Measurements from ENCODE around the gene ADM2.
"Not testable (repeated sequence)": the region's sequence is repeated elsewhere in the genome, so short reads cannot be mapped to it uniquely, and the experiment has no call there.

Gene ADM2

GRCh38 chr22:50506611-50507420, 25.5 kb downstream of the ADM2 start:
- no peak for DNase-seq (ENCODE audit: low spot score)

DNA sequence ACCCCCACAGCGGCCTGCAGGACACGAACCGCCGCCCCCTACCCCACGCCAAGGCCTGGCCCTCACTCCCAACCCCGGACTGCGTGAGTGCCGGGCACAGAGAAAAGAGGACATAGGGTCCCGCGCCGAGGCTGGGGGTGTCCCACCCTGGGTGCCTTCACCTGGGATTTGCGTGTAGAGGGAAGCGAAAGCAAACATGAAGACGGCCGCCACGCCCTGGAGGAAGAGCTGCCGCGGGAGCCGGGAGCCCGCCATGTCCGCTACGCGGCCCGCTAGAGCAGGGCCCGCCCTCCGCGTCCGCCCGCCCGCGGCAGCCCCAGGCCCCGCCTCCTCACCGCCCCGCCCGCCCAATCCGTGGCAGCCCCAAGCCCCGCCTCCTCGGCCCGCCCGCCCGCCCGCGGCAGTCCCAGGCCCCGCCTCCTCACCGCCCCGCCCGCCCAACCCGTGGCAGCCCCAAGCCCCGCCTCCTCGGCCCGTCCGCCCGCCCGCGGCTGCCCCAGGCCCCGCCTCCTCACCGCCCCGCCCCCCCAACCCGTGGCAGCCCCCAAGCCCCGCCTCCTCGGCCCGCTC, 26.2 kb downstream of the ADM2 start, which contains the start of gene LMF2:
Gene LMF2 (minus strand): TSS at position 282 of the 570 bp plus-strand sequence. CDS start 27 bp downstream, at position 255.
- peak; percentile 65 for DNase-seq (ENCODE audit: low spot score)

DNA sequence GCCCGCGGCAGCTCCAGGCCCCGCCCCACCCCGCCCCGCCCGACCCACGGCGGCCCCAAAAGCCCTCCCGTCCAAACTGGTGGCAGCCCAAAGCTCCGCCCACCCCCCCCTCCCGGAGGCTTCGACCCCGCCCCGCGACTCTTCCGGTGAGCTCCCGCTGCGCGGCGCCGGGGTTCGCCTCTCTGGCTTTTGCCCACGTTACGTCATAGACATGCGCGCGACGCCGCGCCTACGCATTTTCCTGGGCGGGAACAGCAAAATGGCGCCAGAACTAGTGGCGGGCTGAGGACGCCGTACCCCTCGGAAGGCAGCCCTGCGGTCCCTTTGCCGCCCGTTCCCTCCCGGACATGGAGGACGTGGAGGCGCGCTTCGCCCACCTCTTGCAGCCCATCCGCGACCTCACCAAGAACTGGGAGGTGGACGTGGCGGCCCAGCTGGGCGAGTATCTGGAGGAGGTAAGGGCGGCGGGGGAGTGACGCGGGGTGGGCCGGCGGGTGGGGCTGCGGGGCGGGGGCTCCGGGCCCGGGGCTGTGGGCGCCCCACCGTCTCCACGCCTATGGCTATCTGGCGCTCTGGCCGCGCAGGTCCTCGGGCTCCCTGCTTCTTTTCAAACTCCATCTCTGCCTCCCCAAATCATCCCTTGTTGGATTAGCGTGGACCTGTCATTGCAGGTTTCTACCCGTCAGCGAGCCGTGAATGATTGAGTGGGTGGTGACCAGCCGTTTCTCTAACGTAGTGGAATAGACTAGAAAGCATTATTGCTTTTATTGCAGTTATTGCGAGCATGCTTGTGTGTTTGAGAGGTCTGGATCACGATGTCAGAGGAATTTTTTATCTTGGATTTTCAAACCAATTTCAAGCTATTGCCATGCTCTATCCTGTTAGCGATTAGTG, 26.9 kb downstream of the ADM2 start, which contains the start of gene NCAPH2:
Gene NCAPH2 (plus strand): TSS at position 234 of the 894 bp plus-strand sequence. CDS start 114 bp downstream, at position 348.
- DNase-seq (ENCODE audit: low spot score) = peak; percentile 94

- DNase-seq (ENCODE audit: low spot score) = no peak
Measured at GRCh38 chr22:50508897-50509296, 27.6 kb downstream of the ADM2 start.

GRCh38 chr22:50513175-50513574, 31.8 kb downstream of the ADM2 start:
- DNase-seq (ENCODE audit: low spot score) = no peak

- DNase-seq (ENCODE audit: low spot score) = no peak
Measured at GRCh38 chr22:50516068-50516467, 34.7 kb downstream of the ADM2 start.

GRCh38 chr22:50516891-50517290, 35.5 kb downstream of the ADM2 start:
- DNase-seq (ENCODE audit: low spot score) = no peak

DNA sequence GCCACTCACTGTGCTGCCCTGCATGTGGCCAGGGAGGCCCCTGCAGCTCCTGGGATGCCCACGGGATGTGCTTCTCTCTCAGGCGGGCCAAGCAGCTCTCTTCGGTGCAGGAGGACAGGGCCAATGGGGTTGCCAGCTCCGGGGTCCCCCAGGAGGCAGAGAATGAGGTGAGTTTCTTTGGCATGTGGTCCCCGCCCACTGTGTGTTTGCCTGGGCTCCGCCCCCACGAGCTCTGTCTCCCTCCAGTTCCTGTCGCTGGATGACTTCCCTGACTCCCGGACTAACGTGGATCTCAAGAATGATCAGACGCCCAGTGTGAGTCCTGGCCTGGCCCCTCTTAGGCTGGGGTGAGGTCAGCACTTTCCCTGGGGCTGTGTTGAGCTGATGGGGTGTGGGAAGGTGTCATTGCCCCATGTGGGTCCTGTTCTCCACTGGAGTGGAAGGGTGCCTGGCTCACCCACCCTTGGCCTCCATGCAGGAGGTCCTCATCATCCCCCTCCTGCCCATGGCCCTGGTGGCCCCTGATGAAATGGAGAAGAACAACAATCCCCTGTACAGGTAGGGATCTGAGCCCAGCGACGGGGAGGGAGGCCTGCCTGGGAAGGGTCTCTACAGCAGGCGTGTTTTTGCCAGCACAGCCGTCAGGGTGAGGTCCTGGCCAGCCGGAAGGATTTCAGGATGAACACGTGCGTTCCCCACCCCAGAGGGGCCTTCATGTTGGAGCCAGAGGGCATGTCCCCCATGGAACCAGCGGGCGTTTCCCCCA, 36.3 kb downstream of the ADM2 start:
- DNase-seq (ENCODE audit: low spot score) = no peak

GRCh38 chr22:50518606-50519005, 37.3 kb downstream of the ADM2 start:
- DNase-seq (ENCODE audit: low spot score) = no peak

DNA sequence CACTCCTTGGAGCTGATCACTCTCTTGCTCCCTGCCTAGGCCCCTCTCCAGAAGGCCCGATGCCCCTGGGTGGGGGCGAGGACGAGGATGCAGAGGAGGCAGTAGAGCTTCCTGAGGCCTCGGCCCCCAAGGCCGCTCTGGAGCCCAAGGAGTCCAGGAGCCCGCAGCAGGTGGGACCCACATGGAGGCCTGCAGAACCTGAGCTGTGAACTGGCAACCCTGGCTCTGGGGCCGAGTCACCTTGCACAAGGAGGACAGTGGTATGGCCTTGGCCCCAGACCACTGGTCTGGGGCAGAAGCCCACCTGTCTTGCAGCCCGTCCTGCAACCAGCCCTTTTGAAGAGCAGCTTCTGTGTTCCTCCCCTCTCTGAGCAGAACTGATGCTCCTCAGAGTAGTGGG, 37.8 kb downstream of the ADM2 start:
- no peak for DNase-seq (ENCODE audit: low spot score)

GRCh38 chr22:50520184-50520583, 38.8 kb downstream of the ADM2 start:
- DNase-seq (ENCODE audit: low spot score) = not testable (repeated sequence)

DNA sequence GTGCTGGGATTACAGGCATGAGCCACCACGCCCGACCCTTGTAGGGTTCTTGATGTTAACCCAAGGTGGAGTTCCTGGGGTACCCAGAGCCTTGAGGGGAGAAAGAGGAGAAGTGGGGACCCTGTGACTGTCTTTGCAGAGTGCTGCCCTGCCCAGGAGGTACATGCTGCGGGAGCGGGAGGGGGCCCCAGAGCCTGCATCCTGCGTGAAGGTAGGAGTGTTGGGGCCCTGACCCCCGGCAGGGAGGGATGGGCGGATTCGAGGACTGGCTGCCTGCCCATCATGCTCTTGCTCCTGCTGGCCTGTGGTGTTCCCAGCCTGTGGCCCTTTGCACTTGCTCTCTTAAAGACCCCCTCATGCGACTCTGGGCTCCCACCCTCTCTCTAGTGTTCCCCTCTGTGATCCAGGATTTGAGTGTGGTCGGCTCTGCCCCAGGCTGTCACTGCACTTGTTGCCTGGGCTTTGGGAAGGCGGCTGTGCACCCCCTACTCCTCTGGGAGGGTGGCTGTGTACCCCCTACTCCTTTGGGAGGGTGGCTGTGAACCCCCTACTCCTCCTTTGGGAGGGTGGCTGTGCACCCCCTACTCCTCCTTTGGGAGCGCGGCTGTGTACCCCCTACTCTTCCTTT, 39.6 kb downstream of the ADM2 start:
- DNase-seq (ENCODE audit: low spot score) = no peak

- no peak for DNase-seq (ENCODE audit: low spot score)
Measured at GRCh38 chr22:50521710-50522109, 40.4 kb downstream of the ADM2 start.

DNA sequence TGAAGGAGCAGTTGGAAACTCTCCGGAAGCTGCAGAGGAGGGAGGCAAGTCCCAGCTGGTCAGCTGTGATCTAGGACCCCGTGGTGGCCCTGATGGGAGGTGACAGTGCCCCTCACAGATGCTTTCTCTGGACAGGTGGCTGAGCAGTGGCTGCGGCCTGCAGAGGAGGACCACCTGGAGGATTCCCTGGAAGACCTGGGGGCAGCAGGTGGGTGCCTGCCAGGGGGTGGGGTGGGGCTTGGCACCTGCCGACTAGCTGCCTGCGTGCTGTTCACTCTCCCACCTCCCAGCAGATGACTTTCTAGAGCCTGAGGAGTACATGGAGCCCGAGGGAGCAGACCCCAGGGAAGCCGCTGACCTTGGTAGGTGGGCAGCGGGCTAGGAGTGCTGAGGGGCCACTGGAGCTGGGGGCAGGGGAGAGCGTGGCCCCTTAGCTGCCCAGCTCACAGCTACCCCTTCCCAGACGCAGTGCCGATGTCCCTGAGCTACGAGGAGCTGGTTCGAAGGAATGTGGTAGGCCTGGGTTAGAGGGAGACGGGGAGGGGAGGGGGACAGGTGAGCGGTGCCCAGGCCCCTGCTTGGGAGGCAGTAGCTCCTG, 41.0 kb downstream of the ADM2 start:
- DNase-seq (ENCODE audit: low spot score) = no peak

- no peak for DNase-seq (ENCODE audit: low spot score)
Measured at GRCh38 chr22:50522806-50523438, 41.6 kb downstream of the ADM2 start.

DNA sequence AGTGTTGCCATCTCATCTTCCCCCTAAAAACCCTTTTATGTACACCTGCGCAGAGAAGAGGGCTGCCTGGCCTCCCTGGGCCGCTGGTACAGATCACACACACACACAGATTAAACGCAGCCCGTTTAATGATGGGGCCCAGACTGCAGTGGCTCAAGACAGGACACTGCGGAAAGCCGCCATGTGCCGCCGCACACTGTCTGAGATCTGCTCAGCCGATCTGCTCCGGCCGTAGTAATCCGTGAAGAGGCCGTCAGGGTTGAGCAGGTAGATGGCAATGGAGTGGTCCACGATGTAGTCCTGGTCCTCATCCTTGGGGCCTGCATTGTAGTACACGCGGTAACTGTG, 42.1 kb downstream of the ADM2 start:
- no peak for DNase-seq (ENCODE audit: low spot score)

DNA sequence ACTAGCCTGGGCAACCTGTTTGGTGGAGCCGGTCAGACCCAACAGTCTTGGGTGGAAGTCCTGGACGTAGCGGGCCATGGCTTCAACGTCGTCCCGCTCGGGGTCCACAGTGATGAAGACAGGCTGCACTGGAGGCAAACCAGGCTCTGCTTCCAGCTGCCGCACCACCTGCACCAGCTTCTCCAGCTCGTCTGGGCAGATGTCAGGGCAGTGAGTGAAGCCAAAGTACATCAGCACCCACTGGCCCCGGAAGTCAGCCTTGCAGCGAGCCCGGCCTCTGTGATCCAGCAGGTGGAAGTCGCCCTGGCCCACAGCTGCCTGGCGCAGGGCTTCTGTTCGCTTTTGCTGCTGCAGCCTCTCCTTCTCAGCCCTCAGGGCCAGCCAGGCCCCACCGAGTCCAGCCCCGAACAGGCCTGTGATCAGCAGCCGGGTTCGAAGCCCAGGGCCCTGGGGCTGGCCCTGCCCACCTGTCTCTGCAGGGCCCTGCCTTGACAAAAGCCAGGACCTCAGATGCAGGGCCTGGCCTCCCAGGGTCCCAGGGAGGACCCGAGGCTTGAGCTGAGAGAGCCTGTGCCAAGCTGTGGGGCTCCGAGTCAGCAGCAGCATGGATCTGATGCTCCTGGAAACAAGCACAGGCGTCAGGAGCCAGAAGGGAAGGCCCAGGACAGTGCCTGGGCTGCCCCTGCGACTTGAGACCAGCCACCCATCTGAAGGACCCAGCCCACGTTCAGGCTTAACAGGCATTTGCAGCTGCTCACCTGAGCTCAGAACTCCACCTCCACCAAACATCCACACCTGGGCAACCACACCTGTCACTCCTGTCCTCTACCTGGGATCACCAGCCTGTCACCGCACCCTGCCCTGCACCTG, 42.7 kb downstream of the ADM2 start:
- no peak for DNase-seq (ENCODE audit: low spot score)

- no peak for DNase-seq (ENCODE audit: low spot score)
Measured at GRCh38 chr22:50524676-50525103, 43.3 kb downstream of the ADM2 start.

DNA sequence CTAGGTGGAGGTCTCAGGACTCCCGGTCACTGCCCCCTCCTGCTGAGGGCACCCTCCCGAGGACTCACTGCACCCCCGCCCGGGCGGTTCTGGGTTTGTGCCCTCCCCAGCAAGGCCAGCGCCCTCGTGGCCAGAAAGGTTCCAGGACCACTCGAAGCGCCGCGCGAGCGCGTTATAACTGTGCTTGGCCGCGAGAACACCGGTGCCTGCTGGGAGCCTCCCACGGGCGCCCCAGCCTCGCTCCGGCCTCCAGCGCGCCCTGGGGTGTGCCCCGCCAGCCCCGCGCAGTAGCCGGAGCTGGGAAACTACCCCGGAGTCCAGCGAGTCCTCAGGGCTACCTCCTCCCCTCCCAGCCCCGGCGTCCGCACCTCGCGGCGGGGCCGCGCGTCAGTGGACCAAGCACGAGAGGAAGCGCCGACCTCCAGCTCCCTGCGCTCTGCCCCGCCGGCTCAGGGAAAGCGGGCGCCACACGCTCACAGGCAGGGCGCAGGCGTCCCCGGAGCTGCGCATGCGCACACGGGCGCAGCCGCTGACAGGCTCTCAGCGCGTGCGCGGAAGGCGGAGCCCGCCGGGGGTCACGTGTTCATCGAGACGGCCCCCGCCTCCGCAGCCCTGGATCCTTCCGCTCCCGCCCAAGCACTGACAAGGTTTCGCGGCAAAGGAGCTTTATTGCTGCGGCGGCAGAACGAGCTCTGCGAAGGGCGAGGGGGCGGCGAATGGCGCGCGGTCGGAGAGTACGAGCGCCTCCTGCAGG, 43.9 kb downstream of the ADM2 start, which contains the start of gene SCO2:
Gene SCO2 (minus strand): TSS at position 495 of the 754 bp plus-strand sequence. CDS start 1,187 bp downstream, outside the sequence.
- peak; percentile 93 for DNase-seq (ENCODE audit: low spot score)

Measured in pons (tissue), 1 donor.